ENCODE data around the gene CTNNA2.

CTNNA2 gene

GRCh38 chr2:80300954-80301353 lies 788.1 kb downstream of the CTNNA2 start:
- DNase-seq: no peak

- DNase-seq: no peak
Observed at GRCh38 chr2:80302001-80302313, 789.1 kb downstream of the CTNNA2 start.

GRCh38 chr2:80302314-80303005 lies 789.6 kb downstream of the CTNNA2 start:
- no peak for DNase-seq

- DNase-seq: no peak
Observed at GRCh38 chr2:80303006-80303908, 790.4 kb downstream of the CTNNA2 start.

GRCh38 chr2:80303909-80304837 lies 791.3 kb downstream of the CTNNA2 start, which contains the start of gene LRRTM1:
Gene LRRTM1, minus strand, starts transcription at chr2:80304752. Its CDS starts 933 bp downstream, at chr2:80303819.
- DNase-seq: no peak

- no peak for DNase-seq
Observed at GRCh38 chr2:80311304-80311703, 798.5 kb downstream of the CTNNA2 start.

- DNase-seq: no peak
Observed at GRCh38 chr2:80312282-80312839, 799.5 kb downstream of the CTNNA2 start.

- DNase-seq: no peak
Observed at GRCh38 chr2:80322311-80322920, 809.6 kb downstream of the CTNNA2 start.

- no peak for DNase-seq
Observed at GRCh38 chr2:80322958-80323357, 810.1 kb downstream of the CTNNA2 start.

- DNase-seq: no peak
Observed at GRCh38 chr2:80323610-80324009, 810.8 kb downstream of the CTNNA2 start.

GRCh38 chr2:80324525-80324924 lies 811.7 kb downstream of the CTNNA2 start:
- no peak for DNase-seq

GRCh38 chr2:80326214-80326613 lies 813.4 kb downstream of the CTNNA2 start:
- DNase-seq: no peak

GRCh38 chr2:80326861-80327260 lies 814.0 kb downstream of the CTNNA2 start:
- DNase-seq: no peak

GRCh38 chr2:80328159-80328571 lies 815.3 kb downstream of the CTNNA2 start:
- no peak for DNase-seq

GRCh38 chr2:80329491-80329890 lies 816.6 kb downstream of the CTNNA2 start:
- no peak for DNase-seq

- no peak for DNase-seq
Observed at GRCh38 chr2:80330527-80331450, 817.9 kb downstream of the CTNNA2 start.

GRCh38 chr2:80333886-80334285 lies 821.0 kb downstream of the CTNNA2 start:
- DNase-seq: no peak

- no peak for DNase-seq
Observed at GRCh38 chr2:80335411-80335810, 822.6 kb downstream of the CTNNA2 start.

GRCh38 chr2:80338794-80339193 lies 825.9 kb downstream of the CTNNA2 start:
- DNase-seq: no peak

GRCh38 chr2:80340022-80340421 lies 827.2 kb downstream of the CTNNA2 start:
- no peak for DNase-seq

GRCh38 chr2:80348078-80348477 lies 835.2 kb downstream of the CTNNA2 start:
- DNase-seq: no peak
